KMS-11 (cell line): ENCODE data around the gene TNNI3K.

Source experiments
- H2AFZ ChIP-seq: fragments of 200-600 bp; sonication (generic); 2 replicates; pipeline ENCODE4 v1.6.1; 2016; ENCODE audit warnings: antibody characterized with exemption, mixed run types, low read depth
- H3K27ac ChIP-seq: fragments of 200-600 bp; sonication (generic); 2 replicates; pipeline ENCODE4 v1.6.1; 2016; ENCODE audit warnings: mild to moderate bottlenecking, mixed run types
- H3K27me3 ChIP-seq: fragments of 200-600 bp; sonication (generic); 2 replicates; pipeline ENCODE4 v1.6.1; 2017; ENCODE audit warnings: mild to moderate bottlenecking, low read depth, mixed run types, moderate library complexity; ENCODE audit not compliant: insufficient read depth
- H3K36me3 ChIP-seq: fragments of 200-600 bp; sonication (generic); 2 replicates; pipeline ENCODE4 v1.6.1; 2017; ENCODE audit warnings: mild to moderate bottlenecking, mixed run types; ENCODE audit not compliant: insufficient read depth
- H3K4me1 ChIP-seq: fragments of 200-600 bp; sonication (generic); 2 replicates; pipeline ENCODE4 v1.6.1; 2016; ENCODE audit warnings: mild to moderate bottlenecking, low read depth, mixed run types; ENCODE audit not compliant: poor library complexity, severe bottlenecking
- H3K4me2 ChIP-seq: fragments of 200-600 bp; sonication (generic); 2 replicates; pipeline ENCODE4 v1.7.0; 2016; ENCODE audit warnings: mild to moderate bottlenecking, mixed run types
- H3K4me3 ChIP-seq: fragments of 200-600 bp; sonication (generic); IDR thresholded peaks from 2 replicates; pipeline ENCODE4 v1.6.1; 2017; ENCODE audit warnings: low read depth, low read length, mixed read lengths; ENCODE audit not compliant: insufficient read depth
- H3K79me2 ChIP-seq: fragments of 200-600 bp; sonication (generic); 2 replicates; pipeline ENCODE4 v1.6.1; 2016; ENCODE audit warnings: low read depth, mixed run types; ENCODE audit not compliant: insufficient read depth
- H3K9ac ChIP-seq: fragments of 200-600 bp; sonication (generic); 2 replicates; pipeline ENCODE4 v1.6.1; 2016; ENCODE audit warnings: mild to moderate bottlenecking, mixed run types
- H4K20me1 ChIP-seq: fragments of 200-600 bp; sonication (generic); 2 replicates; pipeline ENCODE4 v1.6.1; 2016; ENCODE audit warnings: mild to moderate bottlenecking, mixed run types; ENCODE audit not compliant: insufficient read depth
- CTCF ChIP-seq: fragments of 200-600 bp; sonication (generic); conservative IDR thresholded peaks from 2 replicates; pipeline ENCODE4 v1.6.1; 2017; ENCODE audit warnings: low read depth, mild to moderate bottlenecking, antibody characterized with exemption, low read length, moderate library complexity, mixed read lengths

Gene TNNI3K

GRCh38 chr1:74235153-74235552 is at the start of gene TNNI3K:
TNNI3K (plus strand) TSS chr1:74235387; CDS start chr1:74235452, 65 bp downstream.
- TF ChIP-seq CTCF, result no peak
- Histone ChIP-seq H4K20me1 (no peaks in the 10 kb centered on the region), H3K36me3 (no peaks in the 10 kb centered on the region), H3K4me1 (no peaks in the 10 kb centered on the region), H3K4me2 (no peak within 1 kb of the TSS), H2AFZ (no peak within 1 kb of the TSS), H3K79me2 (no peaks in the 10 kb centered on the region), H3K27me3 (no peaks in the 10 kb centered on the region), H3K4me3 (no peak within 1 kb of the TSS), H3K9ac (no peak within 1 kb of the TSS), H3K27ac (no peak within 1 kb of the TSS)

- no peak overlapping the region for H3K9ac ChIP-seq
- no peak overlapping the region for H2AFZ ChIP-seq
- no peaks in the 10 kb centered on the region for H3K79me2 ChIP-seq
- H3K4me3 ChIP-seq, result no peak overlapping the region
- no peak for TF ChIP-seq CTCF
- H3K27me3 ChIP-seq, result no peaks in the 10 kb centered on the region
- H3K27ac ChIP-seq, result no peak overlapping the region
- no peaks in the 10 kb centered on the region for H4K20me1 ChIP-seq
- H3K36me3 ChIP-seq, result no peaks in the 10 kb centered on the region
- no peak overlapping the region for H3K4me2 ChIP-seq
- H3K4me1 ChIP-seq, result peaks cover 2% of the 10 kb centered on the region
Observed at GRCh38 chr1:74193908-74194307, 41.3 kb upstream of the TNNI3K start.

GRCh38 chr1:74195339-74195738 is 39.8 kb upstream of the TNNI3K start:
- Histone ChIP-seq H4K20me1 (no peaks in the 10 kb centered on the region), H3K4me3 (no peak overlapping the region)
- TF ChIP-seq CTCF, result no peak

GRCh38 chr1:74197255-74197654 is 37.9 kb upstream of the TNNI3K start:
- H3K4me3 ChIP-seq, result peak overlapping the region; percentile 48
- H3K27ac ChIP-seq, result peak overlapping the region; percentile 45; the same call in 1 of the 2 replicates
- H3K4me1 ChIP-seq, result peaks cover 8% of the 10 kb centered on the region
- H3K9ac ChIP-seq, result peak overlapping the region; percentile 58; the same call in 1 of the 2 replicates
- H3K27me3 ChIP-seq, result no peaks in the 10 kb centered on the region
- no peaks in the 10 kb centered on the region for H3K79me2 ChIP-seq
- peak overlapping the region; percentile 48; the same call in 1 of the 2 replicates for H3K4me2 ChIP-seq
- H2AFZ ChIP-seq, result peak overlapping the region; percentile 87
- no peaks in the 10 kb centered on the region for H4K20me1 ChIP-seq
- H3K36me3 ChIP-seq, result no peaks in the 10 kb centered on the region
- no peak for TF ChIP-seq CTCF

More at GRCh38 chr1:74195339-74195738, 39.8 kb upstream of the TNNI3K start:
- H3K36me3 ChIP-seq, result no peaks in the 10 kb centered on the region
- H3K27ac ChIP-seq, result no peak overlapping the region
- no peaks in the 10 kb centered on the region for H3K27me3 ChIP-seq
- no peak overlapping the region for H3K9ac ChIP-seq
- H3K4me2 ChIP-seq, result no peak overlapping the region
- no peaks in the 10 kb centered on the region for H3K79me2 ChIP-seq
- peaks cover 8% of the 10 kb centered on the region for H3K4me1 ChIP-seq
- H2AFZ ChIP-seq, result no peak overlapping the region
